HepG2 (cell line): ENCODE measurements around the gene EEF1AKMT3.

Experiments
- MAFF ChIP-seq: IDR thresholded peaks from 2 replicates; pipeline ENCODE4 v1.6.1; 2011; ENCODE audit warnings: low read depth, low read length, improper control_type of control experiment
- SUZ12 ChIP-seq: fragments of 150-350 bp; IDR thresholded peaks from 2 replicates; pipeline ENCODE4 v1.6.1; 2014; ENCODE audit warnings: low read depth, low read length
- ZNF556 ChIP-seq: sonication (generic); formaldehyde crosslinking; IDR thresholded peaks from 2 replicates; pipeline ENCODE4 v1.4.0; 2020; ENCODE audit warnings: mild to moderate bottlenecking, missing genetic modification reagents, borderline replicate concordance
- ZNF629 ChIP-seq: sonication (generic); formaldehyde crosslinking; conservative IDR thresholded peaks from 2 replicates; pipeline ENCODE4 v1.5.0; 2020; ENCODE audit warnings: missing genetic modification reagents
- TF ChIP-seq, protein P1 (sequence below): sonication (generic); formaldehyde crosslinking; IDR thresholded peaks from 2 replicates; pipeline ENCODE4 v1.4.0; 2020; ENCODE audit warnings: missing genetic modification reagents

DNA sequence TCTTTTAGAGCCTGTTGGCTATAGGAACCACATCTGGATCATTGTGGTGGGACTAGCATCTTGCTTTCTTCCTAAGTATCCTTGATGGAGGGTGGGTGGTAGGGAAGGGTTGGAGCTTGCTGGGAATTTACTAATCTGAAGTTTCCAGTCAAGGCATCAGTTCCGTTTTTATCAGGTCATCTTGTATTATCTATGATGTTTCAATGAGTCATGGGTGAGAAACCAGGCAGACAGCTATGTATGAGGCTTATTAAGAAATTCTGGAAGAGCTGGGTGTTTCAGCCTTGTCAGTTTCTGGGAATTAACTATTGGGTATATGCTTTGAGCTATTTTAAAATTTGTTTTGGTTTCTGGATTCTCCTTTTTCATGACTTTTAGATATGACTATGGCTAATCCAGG is 21.5 kb downstream of the EEF1AKMT3 start:
- TF ChIP-seq ZNF556 (CRISPR knock-in tag) (no peak), SUZ12 (no peak), ZNF629 (no peak), MAFF (no peak)
- TF ChIP-seq, protein P1, sequence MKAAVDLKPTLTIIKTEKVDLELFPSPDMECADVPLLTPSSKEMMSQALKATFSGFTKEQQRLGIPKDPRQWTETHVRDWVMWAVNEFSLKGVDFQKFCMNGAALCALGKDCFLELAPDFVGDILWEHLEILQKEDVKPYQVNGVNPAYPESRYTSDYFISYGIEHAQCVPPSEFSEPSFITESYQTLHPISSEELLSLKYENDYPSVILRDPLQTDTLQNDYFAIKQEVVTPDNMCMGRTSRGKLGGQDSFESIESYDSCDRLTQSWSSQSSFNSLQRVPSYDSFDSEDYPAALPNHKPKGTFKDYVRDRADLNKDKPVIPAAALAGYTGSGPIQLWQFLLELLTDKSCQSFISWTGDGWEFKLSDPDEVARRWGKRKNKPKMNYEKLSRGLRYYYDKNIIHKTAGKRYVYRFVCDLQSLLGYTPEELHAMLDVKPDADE (CRISPR knock-in tag), result no peak
